ENCODE measurements around the gene UGT2A3.

The UGT2A3 gene

GRCh38 chr4:68909385-68909784 lies 42.2 kb downstream of the UGT2A3 start:
- no peak for DNase-seq

GRCh38 chr4:68907788-68908700 lies 43.6 kb downstream of the UGT2A3 start:
- no peak for DNase-seq

- no peak for DNase-seq
These were observed 44.4 kb downstream of the UGT2A3 start for GRCh38 chr4:68907245-68907644.

- no peak for DNase-seq
These were observed 44.8 kb downstream of the UGT2A3 start for GRCh38 chr4:68906780-68907137.

- DNase-seq, result no peak
These were observed 45.4 kb downstream of the UGT2A3 start for GRCh38 chr4:68905939-68906779.

GRCh38 chr4:68905598-68905938 lies 46.0 kb downstream of the UGT2A3 start:
- DNase-seq, result no peak

GRCh38 chr4:68904786-68905185 lies 46.8 kb downstream of the UGT2A3 start:
- DNase-seq, result no peak

GRCh38 chr4:68896749-68897148 lies 54.9 kb downstream of the UGT2A3 start:
- no peak for DNase-seq

GRCh38 chr4:68895561-68896198 lies 55.9 kb downstream of the UGT2A3 start:
- no peak for DNase-seq

- no peak for DNase-seq
These were observed 58.7 kb downstream of the UGT2A3 start for GRCh38 chr4:68892861-68893260.

GRCh38 chr4:68891678-68892077 lies 59.9 kb downstream of the UGT2A3 start:
- DNase-seq, result no peak

GRCh38 chr4:68885545-68885944 lies 66.1 kb downstream of the UGT2A3 start:
- DNase-seq, result no peak

GRCh38 chr4:68883870-68884269 lies 67.7 kb downstream of the UGT2A3 start:
- no peak for DNase-seq

All from stimulated activated CD8-positive, alpha-beta memory T cell treated with anti-CD3 and anti-CD28 coated beads, Interleukin-4, amount 100 ng/mL, for 48 hours (primary cell).